ENCODE measurements around the gene ADCY5. TPM values are rescaled to one million over a fixed set of nuclear protein-coding genes. Genes with fewer than 3 reads are reported as not detected.

The ADCY5 gene
- total RNA-seq, 1 donor = not detected

GRCh38 chr3:123311201-123311600 is 137.7 kb downstream of the ADCY5 start:
- H3K9me3 ChIP-seq (ENCODE audit: low read depth, low read length) = no peaks in the 10 kb centered on the region
- H3K4me3 ChIP-seq (ENCODE audit: low read length) = no peak overlapping the region
- H3K27me3 ChIP-seq (ENCODE audit: insufficient read depth, low read length) = no peaks in the 10 kb centered on the region
- no peaks in the 10 kb centered on the region for H3K4me1 ChIP-seq (ENCODE audit: insufficient read depth, low read length)

GRCh38 chr3:123310741-123311140 is 138.1 kb downstream of the ADCY5 start:
- H3K4me3 ChIP-seq (ENCODE audit: low read length) = no peak overlapping the region
- no peaks in the 10 kb centered on the region for H3K27me3 ChIP-seq (ENCODE audit: insufficient read depth, low read length)
- H3K9me3 ChIP-seq (ENCODE audit: low read depth, low read length) = no peaks in the 10 kb centered on the region
- H3K4me1 ChIP-seq (ENCODE audit: insufficient read depth, low read length) = no peaks in the 10 kb centered on the region

GRCh38 chr3:123310186-123310585 is 138.7 kb downstream of the ADCY5 start:
- no peaks in the 10 kb centered on the region for H3K9me3 ChIP-seq (ENCODE audit: low read depth, low read length)
- H3K4me1 ChIP-seq (ENCODE audit: insufficient read depth, low read length) = no peaks in the 10 kb centered on the region
- H3K27me3 ChIP-seq (ENCODE audit: insufficient read depth, low read length) = no peaks in the 10 kb centered on the region
- no peak overlapping the region for H3K4me3 ChIP-seq (ENCODE audit: low read length)

GRCh38 chr3:123307064-123307463 is 141.8 kb downstream of the ADCY5 start:
- no peaks in the 10 kb centered on the region for H3K9me3 ChIP-seq (ENCODE audit: low read depth, low read length)
- H3K4me3 ChIP-seq (ENCODE audit: low read length) = no peak overlapping the region
- no peaks in the 10 kb centered on the region for H3K27me3 ChIP-seq (ENCODE audit: insufficient read depth, low read length)
- no peaks in the 10 kb centered on the region for H3K4me1 ChIP-seq (ENCODE audit: insufficient read depth, low read length)

- no peaks in the 10 kb centered on the region for H3K4me1 ChIP-seq (ENCODE audit: insufficient read depth, low read length)
- no peaks in the 10 kb centered on the region for H3K9me3 ChIP-seq (ENCODE audit: low read depth, low read length)
- no peak overlapping the region for H3K4me3 ChIP-seq (ENCODE audit: low read length)
- H3K27me3 ChIP-seq (ENCODE audit: insufficient read depth, low read length) = no peaks in the 10 kb centered on the region
Observed at GRCh38 chr3:123305192-123305591, 143.7 kb downstream of the ADCY5 start.

- Histone ChIP-seq H3K4me1 (ENCODE audit: insufficient read depth, low read length) (no peaks in the 10 kb centered on the region), H3K4me3 (ENCODE audit: low read length) (no peak overlapping the region), H3K9me3 (ENCODE audit: low read depth, low read length) (no peaks in the 10 kb centered on the region), H3K27me3 (ENCODE audit: insufficient read depth, low read length) (no peaks in the 10 kb centered on the region)
Observed at GRCh38 chr3:123303976-123304560, 144.8 kb downstream of the ADCY5 start.

GRCh38 chr3:123302961-123303360 is 145.9 kb downstream of the ADCY5 start:
- H3K9me3 ChIP-seq (ENCODE audit: low read depth, low read length) = no peaks in the 10 kb centered on the region
- no peaks in the 10 kb centered on the region for H3K4me1 ChIP-seq (ENCODE audit: insufficient read depth, low read length)

GRCh38 chr3:123301331-123302184 is 147.3 kb downstream of the ADCY5 start:
- Histone ChIP-seq H3K9me3 (ENCODE audit: low read depth, low read length) (no peaks in the 10 kb centered on the region), H3K4me3 (ENCODE audit: low read length) (no peak overlapping the region), H3K27me3 (ENCODE audit: insufficient read depth, low read length) (no peaks in the 10 kb centered on the region), H3K4me1 (ENCODE audit: insufficient read depth, low read length) (no peaks in the 10 kb centered on the region)

More at GRCh38 chr3:123302961-123303360, 145.9 kb downstream of the ADCY5 start:
- Histone ChIP-seq H3K27me3 (ENCODE audit: insufficient read depth, low read length) (no peaks in the 10 kb centered on the region), H3K4me3 (ENCODE audit: low read length) (no peak overlapping the region)

GRCh38 chr3:123300583-123300982 is 148.3 kb downstream of the ADCY5 start:
- Histone ChIP-seq H3K27me3 (ENCODE audit: insufficient read depth, low read length) (no peaks in the 10 kb centered on the region), H3K9me3 (ENCODE audit: low read depth, low read length) (no peaks in the 10 kb centered on the region), H3K4me1 (ENCODE audit: insufficient read depth, low read length) (no peaks in the 10 kb centered on the region), H3K4me3 (ENCODE audit: low read length) (no peak overlapping the region)

GRCh38 chr3:123300056-123300455 is 148.8 kb downstream of the ADCY5 start:
- H3K27me3 ChIP-seq (ENCODE audit: insufficient read depth, low read length) = no peaks in the 10 kb centered on the region
- H3K4me1 ChIP-seq (ENCODE audit: insufficient read depth, low read length) = no peaks in the 10 kb centered on the region
- H3K4me3 ChIP-seq (ENCODE audit: low read length) = no peak overlapping the region
- no peaks in the 10 kb centered on the region for H3K9me3 ChIP-seq (ENCODE audit: low read depth, low read length)

GRCh38 chr3:123299581-123299980 is 149.3 kb downstream of the ADCY5 start:
- Histone ChIP-seq H3K9me3 (ENCODE audit: low read depth, low read length) (no peaks in the 10 kb centered on the region), H3K27me3 (ENCODE audit: insufficient read depth, low read length) (no peaks in the 10 kb centered on the region), H3K4me3 (ENCODE audit: low read length) (no peak overlapping the region), H3K4me1 (ENCODE audit: insufficient read depth, low read length) (no peaks in the 10 kb centered on the region)

GRCh38 chr3:123298903-123299302 is 150.0 kb downstream of the ADCY5 start:
- H3K9me3 ChIP-seq (ENCODE audit: low read depth, low read length) = no peaks in the 10 kb centered on the region
- no peaks in the 10 kb centered on the region for H3K4me1 ChIP-seq (ENCODE audit: insufficient read depth, low read length)
- H3K27me3 ChIP-seq (ENCODE audit: insufficient read depth, low read length) = no peaks in the 10 kb centered on the region
- no peak overlapping the region for H3K4me3 ChIP-seq (ENCODE audit: low read length)

GRCh38 chr3:123297627-123297899 is 151.3 kb downstream of the ADCY5 start:
- Histone ChIP-seq H3K9me3 (ENCODE audit: low read depth, low read length) (no peaks in the 10 kb centered on the region), H3K4me3 (ENCODE audit: low read length) (no peak overlapping the region), H3K4me1 (ENCODE audit: insufficient read depth, low read length) (no peaks in the 10 kb centered on the region), H3K27me3 (ENCODE audit: insufficient read depth, low read length) (no peaks in the 10 kb centered on the region)

GRCh38 chr3:123296836-123297626 is 151.9 kb downstream of the ADCY5 start:
- Histone ChIP-seq H3K27me3 (ENCODE audit: insufficient read depth, low read length) (no peaks in the 10 kb centered on the region), H3K4me3 (ENCODE audit: low read length) (no peak overlapping the region), H3K4me1 (ENCODE audit: insufficient read depth, low read length) (no peaks in the 10 kb centered on the region), H3K9me3 (ENCODE audit: low read depth, low read length) (no peaks in the 10 kb centered on the region)

- H3K4me3 ChIP-seq (ENCODE audit: low read length) = no peak overlapping the region
- H3K4me1 ChIP-seq (ENCODE audit: insufficient read depth, low read length) = no peaks in the 10 kb centered on the region
- H3K27me3 ChIP-seq (ENCODE audit: insufficient read depth, low read length) = no peaks in the 10 kb centered on the region
- no peaks in the 10 kb centered on the region for H3K9me3 ChIP-seq (ENCODE audit: low read depth, low read length)
Observed at GRCh38 chr3:123296261-123296660, 152.6 kb downstream of the ADCY5 start.

Measured in mononuclear cell (primary cell).